ENCODE results near the gene SHANK1.

GRCh38 chr19:50702158-50702870 is 17.3 kb downstream of the SHANK1 start:
- TF ChIP-seq, protein P1, sequence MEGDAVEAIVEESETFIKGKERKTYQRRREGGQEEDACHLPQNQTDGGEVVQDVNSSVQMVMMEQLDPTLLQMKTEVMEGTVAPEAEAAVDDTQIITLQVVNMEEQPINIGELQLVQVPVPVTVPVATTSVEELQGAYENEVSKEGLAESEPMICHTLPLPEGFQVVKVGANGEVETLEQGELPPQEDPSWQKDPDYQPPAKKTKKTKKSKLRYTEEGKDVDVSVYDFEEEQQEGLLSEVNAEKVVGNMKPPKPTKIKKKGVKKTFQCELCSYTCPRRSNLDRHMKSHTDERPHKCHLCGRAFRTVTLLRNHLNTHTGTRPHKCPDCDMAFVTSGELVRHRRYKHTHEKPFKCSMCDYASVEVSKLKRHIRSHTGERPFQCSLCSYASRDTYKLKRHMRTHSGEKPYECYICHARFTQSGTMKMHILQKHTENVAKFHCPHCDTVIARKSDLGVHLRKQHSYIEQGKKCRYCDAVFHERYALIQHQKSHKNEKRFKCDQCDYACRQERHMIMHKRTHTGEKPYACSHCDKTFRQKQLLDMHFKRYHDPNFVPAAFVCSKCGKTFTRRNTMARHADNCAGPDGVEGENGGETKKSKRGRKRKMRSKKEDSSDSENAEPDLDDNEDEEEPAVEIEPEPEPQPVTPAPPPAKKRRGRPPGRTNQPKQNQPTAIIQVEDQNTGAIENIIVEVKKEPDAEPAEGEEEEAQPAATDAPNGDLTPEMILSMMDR (IDR thresholded peaks at IDR 0.05): no peak
- TF ChIP-seq POLR2AphosphoS5 (IDR thresholded peaks at IDR 0.05) (no peak), POLR2A (IDR thresholded peaks at IDR 0.05) (no peak)
